Measurements from ENCODE around the gene GATA5.

DNA sequence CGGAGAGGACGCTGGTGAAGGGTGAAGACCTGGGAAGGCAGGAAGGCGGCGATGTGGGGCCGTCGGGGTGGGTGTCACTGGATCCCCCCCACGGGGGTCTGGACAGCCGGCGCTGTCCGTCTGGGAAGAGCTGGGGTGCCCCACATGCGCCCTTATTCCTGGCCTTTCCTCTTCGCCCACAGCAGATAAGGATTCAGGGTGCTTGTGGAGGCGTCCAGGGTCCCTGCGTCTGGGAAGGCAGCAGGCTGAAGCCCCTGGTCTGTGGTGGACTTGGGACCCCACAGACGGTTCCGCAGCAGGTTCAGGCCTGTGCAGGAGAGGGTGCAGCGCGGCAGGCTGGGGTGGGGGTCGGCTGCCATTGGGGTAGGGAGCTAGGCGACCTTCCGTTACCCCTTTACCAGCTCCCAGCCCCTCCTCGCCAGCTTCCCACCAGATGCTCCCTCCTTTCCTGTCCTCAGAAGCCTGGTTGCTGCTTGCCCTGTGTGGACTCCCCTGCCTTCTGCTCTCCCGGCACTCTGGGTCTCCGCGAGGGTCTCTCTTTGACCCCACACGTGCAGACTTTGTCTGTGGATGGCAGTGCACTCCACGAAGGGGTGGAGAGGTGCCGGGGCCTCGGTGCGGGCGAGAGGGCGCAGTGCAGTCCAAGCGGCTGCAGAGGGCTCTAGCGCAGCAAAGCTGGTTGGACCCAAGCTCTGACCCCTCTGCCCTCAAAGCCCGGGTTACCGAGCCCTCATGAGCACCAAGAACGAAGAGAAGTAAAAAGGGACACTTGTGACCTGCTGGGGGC is 2.1 kb upstream of the GATA5 start:
- TF ChIP-seq, protein P1, sequence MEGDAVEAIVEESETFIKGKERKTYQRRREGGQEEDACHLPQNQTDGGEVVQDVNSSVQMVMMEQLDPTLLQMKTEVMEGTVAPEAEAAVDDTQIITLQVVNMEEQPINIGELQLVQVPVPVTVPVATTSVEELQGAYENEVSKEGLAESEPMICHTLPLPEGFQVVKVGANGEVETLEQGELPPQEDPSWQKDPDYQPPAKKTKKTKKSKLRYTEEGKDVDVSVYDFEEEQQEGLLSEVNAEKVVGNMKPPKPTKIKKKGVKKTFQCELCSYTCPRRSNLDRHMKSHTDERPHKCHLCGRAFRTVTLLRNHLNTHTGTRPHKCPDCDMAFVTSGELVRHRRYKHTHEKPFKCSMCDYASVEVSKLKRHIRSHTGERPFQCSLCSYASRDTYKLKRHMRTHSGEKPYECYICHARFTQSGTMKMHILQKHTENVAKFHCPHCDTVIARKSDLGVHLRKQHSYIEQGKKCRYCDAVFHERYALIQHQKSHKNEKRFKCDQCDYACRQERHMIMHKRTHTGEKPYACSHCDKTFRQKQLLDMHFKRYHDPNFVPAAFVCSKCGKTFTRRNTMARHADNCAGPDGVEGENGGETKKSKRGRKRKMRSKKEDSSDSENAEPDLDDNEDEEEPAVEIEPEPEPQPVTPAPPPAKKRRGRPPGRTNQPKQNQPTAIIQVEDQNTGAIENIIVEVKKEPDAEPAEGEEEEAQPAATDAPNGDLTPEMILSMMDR (IDR thresholded peaks at IDR 0.05 in 2 of 3, conservative IDR thresholded peaks at IDR 0.05 in 1 of 3; ENCODE audit: control insufficient read depth in 2 of 3, extremely low read depth in 1 of 3, insufficient read depth in 1 of 3, low read depth in 3 of 3, low read length in 3 of 3): no peak
- no peak for TF ChIP-seq EZH2 (IDR thresholded peaks at IDR 0.05; ENCODE audit: borderline replicate concordance, control insufficient read depth, low read depth, low read length)
- TF ChIP-seq ZZZ3 (IDR thresholded peaks at IDR 0.05; ENCODE audit: control insufficient read depth, insufficient read length, low read depth): no peak
- TF ChIP-seq MYC (IDR thresholded peaks at IDR 0.05; ENCODE audit: insufficient read depth, insufficient read length, insufficient replicate concordance, low read length, severe bottlenecking): no peak
- TF ChIP-seq YY1 (IDR thresholded peaks at IDR 0.05; ENCODE audit: low read depth, low read length): no peak
- TF ChIP-seq RAD21 (IDR thresholded peaks at IDR 0.05; ENCODE audit: insufficient read depth, low read depth, low read length): no peak
- TF ChIP-seq, protein P2, sequence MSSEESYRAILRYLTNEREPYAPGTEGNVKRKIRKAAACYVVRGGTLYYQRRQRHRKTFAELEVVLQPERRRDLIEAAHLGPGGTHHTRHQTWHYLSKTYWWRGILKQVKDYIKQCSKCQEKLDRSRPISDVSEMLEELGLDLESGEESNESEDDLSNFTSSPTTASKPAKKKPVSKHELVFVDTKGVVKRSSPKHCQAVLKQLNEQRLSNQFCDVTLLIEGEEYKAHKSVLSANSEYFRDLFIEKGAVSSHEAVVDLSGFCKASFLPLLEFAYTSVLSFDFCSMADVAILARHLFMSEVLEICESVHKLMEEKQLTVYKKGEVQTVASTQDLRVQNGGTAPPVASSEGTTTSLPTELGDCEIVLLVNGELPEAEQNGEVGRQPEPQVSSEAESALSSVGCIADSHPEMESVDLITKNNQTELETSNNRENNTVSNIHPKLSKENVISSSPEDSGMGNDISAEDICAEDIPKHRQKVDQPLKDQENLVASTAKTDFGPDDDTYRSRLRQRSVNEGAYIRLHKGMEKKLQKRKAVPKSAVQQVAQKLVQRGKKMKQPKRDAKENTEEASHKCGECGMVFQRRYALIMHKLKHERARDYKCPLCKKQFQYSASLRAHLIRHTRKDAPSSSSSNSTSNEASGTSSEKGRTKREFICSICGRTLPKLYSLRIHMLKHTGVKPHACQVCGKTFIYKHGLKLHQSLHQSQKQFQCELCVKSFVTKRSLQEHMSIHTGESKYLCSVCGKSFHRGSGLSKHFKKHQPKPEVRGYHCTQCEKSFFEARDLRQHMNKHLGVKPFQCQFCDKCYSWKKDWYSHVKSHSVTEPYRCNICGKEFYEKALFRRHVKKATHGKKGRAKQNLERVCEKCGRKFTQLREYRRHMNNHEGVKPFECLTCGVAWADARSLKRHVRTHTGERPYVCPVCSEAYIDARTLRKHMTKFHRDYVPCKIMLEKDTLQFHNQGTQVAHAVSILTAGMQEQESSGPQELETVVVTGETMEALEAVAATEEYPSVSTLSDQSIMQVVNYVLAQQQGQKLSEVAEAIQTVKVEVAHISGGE (CRISPR knock-in tag; IDR thresholded peaks at IDR 0.05): no peak
- TF ChIP-seq POLR2A (IDR thresholded peaks at IDR 0.05; ENCODE audit: low read depth, low read length): no peak
- no peak for TF ChIP-seq POLR2AphosphoS5 (IDR thresholded peaks at IDR 0.05; ENCODE audit: low read length)
- TF ChIP-seq, protein P3, sequence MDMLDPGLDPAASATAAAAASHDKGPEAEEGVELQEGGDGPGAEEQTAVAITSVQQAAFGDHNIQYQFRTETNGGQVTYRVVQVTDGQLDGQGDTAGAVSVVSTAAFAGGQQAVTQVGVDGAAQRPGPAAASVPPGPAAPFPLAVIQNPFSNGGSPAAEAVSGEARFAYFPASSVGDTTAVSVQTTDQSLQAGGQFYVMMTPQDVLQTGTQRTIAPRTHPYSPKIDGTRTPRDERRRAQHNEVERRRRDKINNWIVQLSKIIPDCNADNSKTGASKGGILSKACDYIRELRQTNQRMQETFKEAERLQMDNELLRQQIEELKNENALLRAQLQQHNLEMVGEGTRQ (IDR thresholded peaks at IDR 0.05; ENCODE audit: borderline replicate concordance, low read depth, low read length): no peak
- no peak for TF ChIP-seq TAF1 (IDR thresholded peaks at IDR 0.05; ENCODE audit: borderline replicate concordance, low read depth, low read length)
- TF ChIP-seq ZNF207 (IDR thresholded peaks at IDR 0.05; ENCODE audit: borderline replicate concordance): no peak
- TF ChIP-seq SMC3 (IDR thresholded peaks at IDR 0.05; ENCODE audit: borderline replicate concordance, low read length): no peak
